WERI-Rb-1 (cell line): ENCODE measurements around the gene THRSP.

Experiments used
- DNase-seq: peaks from one replicate; pipeline ENCODE4 v3.0.0-alpha.2; 2020
- H3K27ac ChIP-seq: fragments of 250-450 bp; sonication (Bioruptor Pico); 2 replicates; pipeline ENCODE4 v1.5.1; 2020; ENCODE audit warnings: mild to moderate bottlenecking, moderate library complexity
- H3K27me3 ChIP-seq: fragments of 250-450 bp; sonication (Bioruptor Pico); 2 replicates; pipeline ENCODE4 v1.5.1; 2021; ENCODE audit warnings: mild to moderate bottlenecking, low read depth, moderate library complexity; ENCODE audit not compliant: insufficient read depth, severe bottlenecking
- H3K36me3 ChIP-seq: fragments of 250-450 bp; sonication (Bioruptor Pico); 2 replicates; pipeline ENCODE4 v1.5.1; 2020; ENCODE audit warnings: mild to moderate bottlenecking, moderate library complexity
- H3K4me3 ChIP-seq: 2 replicates; pipeline ENCODE4 v1.5.1; 2011; ENCODE audit warnings: low read depth, mild to moderate bottlenecking, control low read depth, low read length
- H3K9me3 ChIP-seq: fragments of 250-450 bp; sonication (Bioruptor Pico); 2 replicates; pipeline ENCODE4 v1.5.1; 2021; ENCODE audit warnings: mild to moderate bottlenecking, moderate library complexity; ENCODE audit not compliant: severe bottlenecking
- CTCF ChIP-seq: IDR thresholded peaks from 2 replicates; pipeline ENCODE4 v1.5.1; 2011; ENCODE audit warnings: low read depth, mild to moderate bottlenecking, control low read depth, inconsistent platforms, low read length

THRSP gene

GRCh38 chr11:78067704-78068103 lies 4.0 kb downstream of the THRSP start:
- H3K27ac ChIP-seq, result no peak overlapping the region
- no peak for TF ChIP-seq CTCF
- peaks cover 55% of the 10 kb centered on the region for H3K36me3 ChIP-seq
- no peak overlapping the region for H3K4me3 ChIP-seq
- no peaks in the 10 kb centered on the region for H3K9me3 ChIP-seq
- H3K27me3 ChIP-seq, result no peaks in the 10 kb centered on the region
- DNase-seq, result no peak

- no peak overlapping the region for H3K4me3 ChIP-seq
- no peaks in the 10 kb centered on the region for H3K9me3 ChIP-seq
- peaks cover 61% of the 10 kb centered on the region for H3K36me3 ChIP-seq
- no peak overlapping the region for H3K27ac ChIP-seq
- no peak for DNase-seq
- no peak for TF ChIP-seq CTCF
- no peaks in the 10 kb centered on the region for H3K27me3 ChIP-seq
These were observed 5.8 kb downstream of the THRSP start for GRCh38 chr11:78069465-78069864.

- Histone ChIP-seq H3K9me3 (no peaks in the 10 kb centered on the region), H3K36me3 (peaks cover 72% of the 10 kb centered on the region), H3K27me3 (no peaks in the 10 kb centered on the region), H3K4me3 (no peak overlapping the region), H3K27ac (no peak overlapping the region)
- no peak for DNase-seq
- TF ChIP-seq CTCF, result no peak
These were observed 7.0 kb downstream of the THRSP start for GRCh38 chr11:78070621-78071020.

- no peak for DNase-seq
- Histone ChIP-seq H3K36me3 (peaks cover 83% of the 10 kb centered on the region), H3K4me3 (no peak overlapping the region), H3K27me3 (no peaks in the 10 kb centered on the region), H3K27ac (no peak overlapping the region), H3K9me3 (no peaks in the 10 kb centered on the region)
- no peak for TF ChIP-seq CTCF
These were observed 8.1 kb downstream of the THRSP start for GRCh38 chr11:78071717-78072116.

GRCh38 chr11:78072455-78072854 lies 8.8 kb downstream of the THRSP start:
- Histone ChIP-seq H3K27me3 (no peaks in the 10 kb centered on the region), H3K27ac (no peak overlapping the region), H3K4me3 (no peak overlapping the region), H3K9me3 (no peaks in the 10 kb centered on the region), H3K36me3 (peaks cover 84% of the 10 kb centered on the region)
- no peak for TF ChIP-seq CTCF
- no peak for DNase-seq

- TF ChIP-seq CTCF, result no peak
- H3K27ac ChIP-seq, result no peak overlapping the region
- no peak overlapping the region for H3K4me3 ChIP-seq
- no peak for DNase-seq
- no peaks in the 10 kb centered on the region for H3K27me3 ChIP-seq
- no peaks in the 10 kb centered on the region for H3K9me3 ChIP-seq
- peaks cover 74% of the 10 kb centered on the region for H3K36me3 ChIP-seq
These were observed 11.1 kb downstream of the THRSP start for GRCh38 chr11:78074756-78075155.
